HG02973 (cell line): ENCODE measurements around the gene GJA4.

ENCODE experiments used
- ATAC-seq: cut with Tn5 transposase; IDR thresholded peaks from one replicate; pipeline ENCODE4 v1.9.1; 2021; ENCODE audit warnings: moderate library complexity; ENCODE audit not compliant: unreplicated experiment

Gene GJA4

GRCh38 chr1:34829250-34829649 lies 36.5 kb downstream of the GJA4 start:
- ATAC-seq, result no peak

DNA sequence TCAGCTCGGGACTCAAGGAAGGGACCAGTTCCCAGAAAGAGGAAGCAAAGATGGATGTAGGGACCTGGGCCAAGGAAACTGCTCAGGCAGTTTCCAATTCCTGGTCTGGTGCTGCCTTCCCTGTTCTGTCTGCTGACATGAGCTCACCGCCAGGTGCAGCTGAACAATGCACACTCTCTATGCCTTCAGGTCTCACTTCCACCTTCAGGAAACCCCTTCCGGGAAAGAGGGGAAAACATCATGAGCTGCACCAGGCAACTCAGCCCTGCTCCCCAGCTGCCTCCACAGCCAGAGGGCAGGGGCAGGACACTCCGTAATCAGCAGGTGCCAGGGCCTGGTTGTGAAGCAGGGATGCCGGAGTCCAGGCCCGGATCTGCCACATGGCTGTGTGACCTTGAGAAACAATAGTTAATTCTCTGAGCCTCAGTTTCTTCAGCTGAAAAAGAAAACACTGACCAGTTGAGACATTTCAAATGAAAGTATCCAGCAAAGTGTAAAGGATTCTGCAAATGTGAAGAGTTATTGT lies 39.0 kb downstream of the GJA4 start:
- no peak for ATAC-seq

GRCh38 chr1:34833711-34834110 lies 40.9 kb downstream of the GJA4 start:
- ATAC-seq, result no peak

- ATAC-seq, result no peak
Measured at GRCh38 chr1:34839526-34840305, 46.9 kb downstream of the GJA4 start.

- ATAC-seq, result no peak
Measured at GRCh38 chr1:34840426-34840825, 47.6 kb downstream of the GJA4 start.

- ATAC-seq, result no peak
Measured at GRCh38 chr1:34842073-34842472, 49.3 kb downstream of the GJA4 start.

GRCh38 chr1:34842952-34843371 lies 50.2 kb downstream of the GJA4 start:
- ATAC-seq, result no peak

- ATAC-seq, result no peak
Measured at GRCh38 chr1:34843392-34844251, 50.8 kb downstream of the GJA4 start.

DNA sequence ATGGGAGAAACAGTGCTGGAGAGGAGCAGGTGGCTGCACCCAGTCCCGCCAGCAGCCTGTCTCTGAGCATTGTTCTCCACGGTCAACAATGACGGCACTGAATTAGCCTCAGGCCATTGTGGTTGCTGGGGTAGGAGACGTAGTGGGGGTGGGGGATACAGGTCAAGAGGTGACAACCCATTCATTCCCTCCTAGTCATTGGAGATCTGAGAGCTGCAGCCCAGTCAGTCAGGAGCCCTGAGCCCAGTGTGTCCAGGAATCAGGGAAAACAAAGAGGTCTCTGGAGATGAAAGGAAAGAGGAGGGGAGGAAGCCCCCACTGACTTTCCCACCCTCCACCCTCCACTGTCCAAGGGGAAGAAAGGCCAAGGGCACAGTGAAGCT lies 51.4 kb downstream of the GJA4 start:
- ATAC-seq, result no peak
